ENCODE measurements around the gene NKX6-1. TPM values are rescaled to one million over a fixed set of nuclear protein-coding genes. Genes with fewer than 3 reads are reported as not detected.

Gene NKX6-1
- total RNA-seq, 2 experiments from 2014 or later = not detected

GRCh38 chr4:84495118-84495793, 3.8 kb downstream of the NKX6-1 start:
- ATAC-seq = no peak
- H3K4me1 Mint-ChIP-seq (ENCODE audit: low read depth) = peaks cover 20% of the 10 kb centered on the region
- intact Hi-C loops (cut with micrococcal nuclease) = no loop called here
- H3K27ac Mint-ChIP-seq = no peak overlapping the region
- peaks cover 7% of the 10 kb centered on the region for H3K36me3 Mint-ChIP-seq (ENCODE audit: low read depth)
- ChIA-PET CTCF (interaction anchor here (1.6 kb wide), 1 partner anchor 11 kb away, joined by 3 read pairs; no protein-coding TSS in a partner anchor), POLR2A (no interaction called here)
- peaks cover 80% of the 10 kb centered on the region for H3K27me3 Mint-ChIP-seq
- H3K4me3 Mint-ChIP-seq = no peak overlapping the region
- no peak for DNase-seq
- no peak for TF ChIP-seq CTCF (IDR thresholded peaks at IDR 0.05)
- no peaks in the 10 kb centered on the region for H3K9me3 Mint-ChIP-seq

- ATAC-seq (no peak), DNase-seq (no peak)
- Mint-ChIP-seq H3K27me3 (peaks cover 79% of the 10 kb centered on the region), H3K9me3 (no peaks in the 10 kb centered on the region), H3K27ac (no peak overlapping the region), H3K36me3 (ENCODE audit: low read depth) (peaks cover 4% of the 10 kb centered on the region), H3K4me1 (ENCODE audit: low read depth) (peaks cover 20% of the 10 kb centered on the region), H3K4me3 (no peak overlapping the region)
- no peak for TF ChIP-seq CTCF (IDR thresholded peaks at IDR 0.05)
- ChIA-PET CTCF (interaction anchor here (1.6 kb wide), 1 partner anchor 10 kb away, joined by 3 read pairs; no protein-coding TSS in a partner anchor), POLR2A (no interaction called here)
- intact Hi-C loops (cut with micrococcal nuclease) = no loop called here
These were observed 4.6 kb downstream of the NKX6-1 start for GRCh38 chr4:84494531-84494930.

- CTCF ChIA-PET = interaction anchor here (1.6 kb wide), 1 partner anchor 10 kb away, joined by 3 read pairs; no protein-coding TSS in a partner anchor
- no peak for TF ChIP-seq CTCF (IDR thresholded peaks at IDR 0.05)
These were observed 5.0 kb downstream of the NKX6-1 start for GRCh38 chr4:84494076-84494475.

GRCh38 chr4:84493092-84493850, 5.8 kb downstream of the NKX6-1 start:
- Mint-ChIP-seq H3K4me3 (no peak overlapping the region), H3K9me3 (no peaks in the 10 kb centered on the region)
- CTCF ChIA-PET = no interaction called here

More at GRCh38 chr4:84494076-84494475, 5.0 kb downstream of the NKX6-1 start:
- ATAC-seq (no peak), DNase-seq (no peak)
- H3K4me1 Mint-ChIP-seq (ENCODE audit: low read depth) = peaks cover 19% of the 10 kb centered on the region
- peaks cover 80% of the 10 kb centered on the region for H3K27me3 Mint-ChIP-seq
- intact Hi-C loops (cut with micrococcal nuclease) = no loop called here
- H3K36me3 Mint-ChIP-seq (ENCODE audit: low read depth) = peaks cover 4% of the 10 kb centered on the region
- POLR2A ChIA-PET = no interaction called here
- H3K27ac Mint-ChIP-seq = no peak overlapping the region
- H3K4me3 Mint-ChIP-seq = no peak overlapping the region
- H3K9me3 Mint-ChIP-seq = no peaks in the 10 kb centered on the region

More at GRCh38 chr4:84493092-84493850, 5.8 kb downstream of the NKX6-1 start:
- Mint-ChIP-seq H3K36me3 (ENCODE audit: low read depth) (peaks cover 4% of the 10 kb centered on the region), H3K27me3 (peaks cover 80% of the 10 kb centered on the region), H3K4me1 (ENCODE audit: low read depth) (peaks cover 14% of the 10 kb centered on the region), H3K27ac (no peak overlapping the region)
- DNase-seq (peak; percentile 16), ATAC-seq (no peak)
- intact Hi-C loops (cut with micrococcal nuclease) = no loop called here
- no peak for TF ChIP-seq CTCF (IDR thresholded peaks at IDR 0.05)
- POLR2A ChIA-PET = no interaction called here

Data from activated CD8-positive, alpha-beta T cell treated with anti-CD3 and anti-CD28 coated beads for 36 hours (primary cell).